LHCN-M2 (cell line): ENCODE measurements around the gene UGDH. TPM values are rescaled to one million over a fixed set of nuclear protein-coding genes. Genes with fewer than 3 reads are reported as not detected.
A peak's percentile ranks its signal among the peaks of the same experiment; 100 is the strongest.
"Not testable (repeated sequence)": the region's sequence is repeated elsewhere in the genome, so short reads cannot be mapped to it uniquely, and the experiment has no call there.

Source experiments
- DNase-seq: peaks from one replicate; pipeline ENCODE4 v3.0.0-alpha.2; 2012; ENCODE audit warnings: low read depth
- total RNA-seq: library from RNA; depleted of rRNA; stranded (reverse); fragments of >200 nt; gene quantifications from 2 replicates; pipeline ENCODE4 v1.2.3, GENCODE V29; 2014

The UGDH gene
- total RNA-seq, 1 experiment from 2014 or later = 114 TPM

DNA sequence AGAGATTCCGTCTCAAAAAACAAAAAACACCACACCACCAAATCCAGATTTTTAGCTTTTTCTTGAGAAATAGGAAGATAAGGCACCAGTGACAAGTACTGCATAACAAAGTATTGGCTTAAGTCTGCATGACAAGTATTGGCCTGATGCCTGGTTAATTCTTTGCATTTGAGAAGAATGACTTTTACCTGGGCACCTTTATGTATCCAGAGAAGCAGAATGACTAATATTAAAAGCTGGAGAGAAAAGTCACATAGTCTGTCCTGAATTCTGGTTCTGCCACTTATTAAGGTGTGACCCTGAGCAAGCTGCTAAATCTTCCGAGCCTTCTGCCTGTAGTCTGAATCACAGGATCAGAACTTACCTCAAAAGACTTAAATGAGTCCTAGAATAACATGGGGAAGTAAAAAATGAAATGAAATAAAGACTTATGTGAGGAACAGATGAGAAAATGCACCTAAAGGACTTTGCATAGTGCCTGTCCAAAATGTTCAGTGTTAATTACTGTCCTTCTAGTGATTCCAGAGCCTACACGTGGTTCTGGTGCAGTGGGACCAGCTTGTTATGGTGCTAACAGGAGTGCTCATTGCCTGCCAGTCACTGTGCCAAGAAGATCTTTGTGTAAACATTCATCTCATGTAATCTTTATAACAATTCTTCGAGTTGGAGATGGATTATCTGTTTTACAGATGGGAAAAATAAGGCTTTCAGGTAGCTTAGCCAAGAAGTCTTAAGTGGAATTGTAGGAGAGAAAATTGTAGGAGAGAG lies 31.6 kb downstream of the UGDH start:
- DNase-seq = no peak

DNA sequence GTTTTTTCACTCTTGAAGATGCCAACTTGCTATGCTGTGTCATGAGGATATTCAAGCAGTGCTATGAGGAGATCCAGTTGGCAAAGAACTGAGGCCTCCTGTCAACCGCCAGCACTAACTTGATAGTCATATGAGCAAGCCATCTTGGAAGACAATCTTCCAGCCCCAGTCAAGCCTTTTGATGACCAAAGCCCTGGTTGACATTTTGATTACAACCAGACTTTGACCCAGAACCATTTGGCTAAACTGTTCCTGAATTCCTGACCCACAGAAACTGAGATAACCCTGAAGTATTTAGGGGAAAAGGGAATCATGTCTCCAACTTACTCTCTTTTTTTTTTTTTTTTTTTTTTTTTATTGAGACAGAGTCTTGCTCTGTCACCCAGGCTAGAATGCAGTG lies 32.9 kb downstream of the UGDH start:
- no peak for DNase-seq

DNA sequence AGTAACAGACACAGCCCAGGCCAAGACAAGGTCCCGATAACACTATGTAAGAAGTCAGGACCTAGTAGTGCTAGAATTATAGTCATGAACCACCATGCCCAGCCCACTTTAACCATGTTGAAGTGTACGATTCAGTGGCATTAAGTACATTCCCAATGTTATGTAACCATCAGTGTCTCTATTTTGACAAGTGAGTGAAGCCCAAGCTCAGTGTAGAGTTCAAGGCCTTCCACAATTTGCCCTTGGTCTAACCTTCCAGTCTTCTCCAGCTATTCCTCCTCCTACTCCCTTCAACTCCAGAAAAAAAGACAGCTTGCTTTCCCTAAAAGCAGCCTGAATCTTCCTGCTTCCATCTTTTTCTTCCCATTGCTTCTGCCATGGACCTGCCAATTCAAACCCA lies 36.9 kb downstream of the UGDH start:
- no peak for DNase-seq

DNA sequence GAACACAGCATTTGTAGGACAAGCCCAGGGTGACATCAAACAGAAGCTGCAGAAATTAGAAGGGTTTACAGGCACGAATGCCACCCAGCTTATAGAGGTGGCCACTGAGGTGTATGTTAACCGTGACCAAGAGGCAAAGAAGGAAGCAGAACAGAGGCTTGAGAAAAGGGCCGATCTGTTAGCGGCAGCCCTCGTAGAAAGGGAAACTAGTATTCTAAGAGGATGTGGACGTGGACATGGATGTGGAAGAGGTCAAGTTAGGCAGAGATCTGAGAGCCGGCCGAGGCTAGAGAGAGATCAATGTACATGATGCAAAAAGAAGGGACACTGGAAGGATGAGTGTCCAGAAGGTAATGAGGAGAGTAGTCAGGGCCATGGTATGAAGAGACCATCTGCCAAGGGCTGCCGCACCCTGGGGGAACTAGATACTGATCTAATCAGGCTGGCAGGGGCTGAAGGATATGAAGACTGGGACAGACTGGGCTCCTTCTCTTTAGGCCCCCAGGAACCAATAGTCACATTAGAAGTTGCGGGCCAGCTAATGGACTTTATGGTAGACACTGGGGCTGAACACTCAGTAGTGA lies 40.9 kb downstream of the UGDH start:
- DNase-seq = no peak

DNA sequence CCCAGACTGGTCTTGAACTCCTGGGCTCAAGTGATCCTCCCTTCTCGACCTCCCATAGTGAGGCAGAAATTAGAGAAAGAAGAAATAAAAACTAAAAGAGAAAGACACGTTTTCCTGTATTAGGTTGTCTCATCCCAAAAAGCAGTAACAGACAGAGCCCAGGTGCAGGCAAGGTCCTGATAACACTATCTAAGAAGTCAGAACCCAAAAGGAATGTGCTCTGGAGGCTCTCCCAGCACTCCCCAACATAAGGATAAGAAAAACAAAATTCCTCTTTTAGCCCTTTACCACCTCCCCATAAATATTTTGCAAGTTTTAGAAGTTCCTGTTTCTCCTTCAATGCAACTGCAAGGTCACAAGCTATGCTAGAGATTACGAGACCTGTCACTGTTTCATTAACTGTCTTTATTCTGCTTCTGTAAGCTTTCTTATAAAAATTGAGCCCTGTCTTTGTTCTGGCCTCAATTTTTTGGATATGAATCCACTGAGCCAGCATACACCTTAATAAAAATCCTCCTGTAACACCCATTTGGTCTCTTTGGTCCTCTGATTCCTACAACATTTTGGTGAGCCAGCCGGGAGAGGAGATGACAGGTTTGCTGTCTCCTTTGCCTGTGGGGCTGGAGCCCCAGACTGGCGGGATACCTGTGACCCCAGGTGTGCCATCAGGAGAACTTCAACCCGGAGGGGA lies 42.5 kb downstream of the UGDH start:
- no peak for DNase-seq

DNA sequence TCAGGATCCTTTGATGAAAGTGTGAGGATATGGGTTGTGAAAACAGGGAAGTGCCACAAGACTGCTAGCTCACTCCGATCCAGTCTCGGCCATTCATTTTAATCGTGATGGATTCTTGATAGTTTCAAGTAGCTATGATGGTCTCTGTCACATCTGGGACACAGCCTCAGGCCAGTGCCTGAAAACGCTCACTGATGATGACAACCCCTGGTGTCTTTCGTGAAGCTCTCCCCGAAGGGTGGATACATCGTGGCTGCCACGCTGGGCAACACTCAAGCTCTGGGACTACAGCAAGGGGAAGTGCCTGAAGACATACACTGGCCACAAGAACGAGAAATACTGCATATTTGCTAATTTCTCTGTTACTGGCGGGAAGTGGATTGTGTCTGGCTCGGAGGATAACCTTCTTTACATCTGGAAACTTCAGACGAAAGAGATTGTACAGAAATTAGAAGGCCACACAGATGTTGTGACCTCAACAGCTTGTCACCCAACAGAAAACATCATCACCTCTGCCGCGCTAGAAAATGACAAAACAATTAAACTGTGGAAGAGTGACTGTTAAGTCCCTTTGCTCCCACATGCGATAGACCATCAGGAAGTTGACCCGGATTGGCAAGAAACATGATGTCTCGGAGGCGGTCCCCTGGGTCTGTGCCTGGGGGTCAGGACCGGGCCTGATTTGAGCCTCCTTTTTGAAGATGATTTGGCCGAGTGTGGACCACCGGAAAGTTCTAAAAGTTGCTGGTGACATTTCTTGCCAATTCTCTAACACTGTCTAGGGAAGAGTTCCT lies 46.1 kb downstream of the UGDH start:
- no peak for DNase-seq

DNA sequence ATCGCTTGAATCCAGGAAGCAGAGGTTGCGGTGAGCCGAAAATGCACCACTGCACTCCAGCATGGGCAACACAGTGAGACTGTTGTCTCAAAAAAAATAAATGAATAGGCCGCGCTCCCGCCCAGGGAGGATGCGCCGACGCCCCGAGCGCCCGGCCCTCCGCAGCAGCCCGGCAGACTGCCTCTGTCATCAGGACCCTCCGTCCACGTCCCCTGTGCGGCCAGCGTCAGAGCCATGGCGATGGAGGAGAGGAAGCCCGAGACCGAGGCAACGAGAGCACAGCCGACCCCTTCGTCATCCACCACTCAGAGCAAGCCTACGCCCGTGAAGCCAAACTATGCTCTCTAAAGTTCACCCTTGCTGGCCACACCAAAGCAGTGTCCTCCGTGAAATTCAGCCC lies 47.0 kb downstream of the UGDH start:
- DNase-seq = no peak

DNA sequence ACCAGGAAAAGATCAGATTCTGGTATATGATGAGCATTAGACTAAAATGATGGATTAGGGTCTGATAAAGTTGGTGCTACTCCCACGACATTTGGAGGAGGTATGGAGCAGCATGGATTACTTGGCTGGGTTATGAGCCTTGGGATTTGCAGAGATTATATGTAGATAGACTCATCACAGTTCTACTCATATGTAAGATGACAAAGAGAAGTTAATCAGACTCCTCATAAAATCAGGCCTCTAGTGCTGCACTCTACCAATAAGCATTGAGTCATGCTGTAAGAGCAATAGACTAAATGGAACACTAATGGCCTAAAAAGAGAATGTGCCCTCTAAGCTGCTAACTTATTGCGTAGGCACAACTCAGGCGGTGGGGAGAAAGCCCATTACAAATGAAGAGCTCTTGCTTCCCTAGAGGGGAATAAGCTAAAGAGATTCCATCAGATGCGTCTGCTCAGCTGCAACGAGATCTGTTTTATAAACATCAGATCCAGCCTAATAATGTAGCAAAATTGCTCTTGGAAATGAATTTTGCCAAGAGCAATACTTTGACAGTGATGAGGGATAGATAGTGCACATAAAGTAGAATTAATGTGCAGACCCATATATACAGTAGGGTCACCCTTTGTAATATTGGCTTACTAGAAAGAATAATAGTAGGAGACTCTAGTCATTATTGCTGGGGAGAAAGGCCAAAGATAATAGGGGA lies 50.9 kb downstream of the UGDH start:
- DNase-seq = no peak

DNA sequence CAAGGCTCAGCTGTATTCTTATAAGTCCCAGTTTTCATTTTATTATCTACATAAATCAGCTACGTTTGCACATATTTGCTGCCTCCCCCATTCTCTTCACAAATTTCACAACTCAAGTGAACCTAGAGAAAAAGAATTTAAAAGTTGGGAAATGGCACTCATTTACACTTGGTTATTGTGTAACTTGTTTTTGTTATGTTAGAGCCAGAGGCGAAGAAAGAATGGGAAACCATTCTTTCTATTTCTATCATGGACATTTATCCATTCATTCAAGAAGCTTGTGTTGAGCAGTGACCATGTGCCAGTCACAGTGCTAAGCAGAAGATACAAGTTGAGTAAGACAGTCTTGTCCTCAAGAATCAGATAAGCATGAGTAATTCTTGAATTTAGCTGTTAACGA lies 54.8 kb downstream of the UGDH start:
- DNase-seq = no peak

DNA sequence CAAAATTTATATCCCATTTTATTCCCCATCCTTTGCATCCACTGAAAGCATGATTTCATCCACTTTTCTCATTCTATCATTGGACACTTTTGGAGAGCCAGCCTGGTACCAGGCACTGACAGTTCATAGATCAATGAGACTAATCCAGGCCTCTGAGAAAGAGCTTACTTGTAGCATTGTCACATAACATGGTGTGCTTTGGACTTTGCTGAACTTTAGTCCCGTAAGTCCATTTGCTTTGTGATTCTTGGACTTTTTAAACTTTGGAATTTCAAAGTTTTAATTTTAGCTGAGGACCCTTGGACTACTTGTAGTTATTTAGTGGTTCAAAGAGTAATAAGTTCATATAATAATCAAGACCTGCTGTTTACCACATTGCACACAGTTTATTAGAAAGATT lies 56.8 kb downstream of the UGDH start:
- no peak for DNase-seq

DNA sequence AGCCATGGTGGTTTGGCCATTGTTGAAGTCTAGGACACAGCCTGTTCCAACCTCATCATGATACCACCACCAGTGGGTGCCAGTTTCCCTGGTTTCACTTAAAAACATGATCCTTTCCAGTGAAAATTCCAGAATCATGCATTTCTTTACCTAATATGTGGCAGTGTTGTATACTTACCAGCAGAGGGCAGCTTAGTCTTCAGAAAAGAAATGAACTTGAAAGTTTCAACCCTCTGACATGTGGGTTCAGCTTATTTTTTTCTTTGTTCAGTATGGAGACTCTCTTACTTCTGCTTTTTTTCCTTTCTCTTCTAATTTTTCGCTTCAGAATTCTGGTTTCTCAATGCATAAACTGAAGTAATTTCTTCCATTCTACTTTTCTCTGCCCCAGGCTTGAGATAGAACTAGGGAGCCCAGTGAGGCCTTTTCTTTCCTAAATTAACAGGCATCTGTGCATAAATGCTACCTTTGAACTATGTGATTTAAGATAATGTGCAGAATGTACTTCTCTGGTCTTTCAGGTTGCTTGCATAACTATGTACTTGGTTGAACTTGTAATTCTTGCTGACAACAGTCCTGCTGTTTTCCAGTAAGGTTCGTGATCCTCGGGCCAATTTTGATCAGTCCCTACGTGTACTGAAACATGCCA lies 57.7 kb downstream of the UGDH start:
- peak; percentile 91 for DNase-seq

DNA sequence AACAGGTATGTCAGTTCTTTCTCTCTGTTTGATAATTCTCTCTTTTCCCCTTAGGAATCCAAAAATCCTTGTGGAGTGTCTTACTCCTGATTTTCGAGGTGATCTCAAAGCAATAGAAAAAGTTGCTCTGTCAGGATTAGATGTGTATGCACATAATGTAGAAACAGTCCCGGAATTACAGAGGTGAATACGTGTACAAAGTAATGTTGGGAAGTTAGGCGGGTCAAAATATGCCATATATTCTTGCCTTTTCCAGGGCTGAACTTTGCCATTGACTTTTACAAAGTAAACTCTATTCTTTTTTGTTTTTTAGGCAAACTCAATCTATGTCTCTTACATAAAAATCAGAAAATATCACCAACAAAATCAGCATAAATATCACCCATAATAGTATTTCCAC lies 59.8 kb downstream of the UGDH start:
- DNase-seq = no peak

DNA sequence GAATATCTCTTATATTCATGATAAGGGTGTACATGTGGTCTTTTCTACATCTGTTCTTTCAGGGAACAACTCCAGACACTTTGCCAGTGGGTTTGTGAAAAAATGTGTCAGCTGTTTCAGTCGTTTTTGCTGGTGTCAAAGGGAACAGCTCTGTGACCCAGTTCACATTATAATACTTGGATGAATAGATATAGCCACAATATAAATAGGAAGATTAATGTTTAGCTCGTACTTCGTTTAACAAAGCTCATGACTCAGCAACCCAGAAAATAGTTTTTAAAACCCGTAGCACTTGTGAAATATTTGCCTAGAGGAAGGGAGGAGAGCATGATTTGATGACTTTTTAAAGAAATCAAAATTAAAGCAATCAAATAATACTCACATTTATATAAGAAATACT lies 60.5 kb downstream of the UGDH start:
- peak; percentile 82 for DNase-seq

DNA sequence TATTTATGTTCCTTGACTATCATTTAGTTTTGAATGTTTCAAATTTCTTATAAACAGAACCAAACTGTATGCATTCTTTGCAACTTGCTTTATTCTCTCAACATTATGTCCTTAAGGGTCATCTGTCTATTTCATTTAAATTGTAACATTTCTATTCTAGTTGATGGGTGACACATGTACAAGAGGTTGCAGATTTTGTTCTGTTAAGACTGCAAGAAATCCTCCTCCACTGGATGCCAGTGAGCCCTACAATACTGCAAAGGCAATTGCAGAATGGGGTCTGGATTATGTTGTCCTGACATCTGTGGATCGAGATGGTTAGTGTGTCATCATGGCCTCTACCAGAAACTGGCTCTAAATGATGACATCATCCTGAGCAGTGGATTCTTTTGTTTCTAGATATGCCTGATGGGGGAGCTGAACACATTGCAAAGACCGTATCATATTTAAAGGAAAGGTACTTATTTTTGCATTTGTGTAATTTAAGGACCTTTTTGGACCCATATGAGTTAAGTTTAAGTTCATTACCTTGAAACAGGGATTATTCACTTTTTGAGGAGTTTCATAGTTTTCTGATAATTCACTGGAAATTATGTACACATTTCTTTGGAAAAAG lies 62.2 kb downstream of the UGDH start:
- DNase-seq = peak; percentile 91

DNA sequence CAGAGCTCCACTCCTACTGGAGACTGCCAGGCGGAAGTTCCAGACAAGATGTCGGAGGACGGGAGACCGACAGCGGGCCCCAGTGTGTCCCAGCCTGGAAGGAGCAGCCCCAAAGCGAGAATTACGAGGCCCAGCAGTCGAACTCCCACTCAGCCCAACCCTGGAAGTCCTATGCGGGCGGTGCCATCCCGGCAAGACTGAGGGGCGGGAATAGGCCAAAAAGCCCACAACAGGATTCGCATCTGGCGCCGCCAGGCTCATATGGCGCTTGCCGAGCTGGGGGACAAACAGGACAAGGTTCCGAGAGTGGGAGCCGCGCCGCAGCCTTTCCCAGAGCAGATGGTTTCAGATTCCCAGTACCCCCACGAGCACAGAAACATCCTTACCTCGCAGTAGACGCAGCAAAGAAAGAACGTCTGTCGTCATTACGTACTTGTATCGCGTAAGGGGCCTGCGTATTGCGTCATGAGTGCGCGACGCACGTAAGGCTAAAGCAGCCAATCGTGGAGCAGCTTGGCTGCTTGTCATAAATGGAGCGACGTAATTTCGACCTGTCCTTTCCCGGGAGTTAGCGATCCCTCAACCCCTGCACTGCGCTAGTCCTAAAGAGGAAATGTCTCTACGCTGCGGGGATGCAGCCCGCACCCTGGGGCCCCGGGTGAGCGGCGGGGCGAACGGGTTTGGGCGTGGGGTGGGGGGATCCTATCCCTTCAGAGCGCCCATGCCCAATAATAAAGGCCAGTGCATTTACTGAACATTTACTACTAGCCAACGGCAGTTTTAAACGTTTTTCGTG lies 68.5 kb downstream of the UGDH start, which contains the start of the genes LIAS and RPL9:
LIAS (plus strand) TSS at position 552 of the 796 bp plus-strand sequence; CDS start at position 614, 62 bp downstream.
RPL9 (minus strand) TSS at position 418 of the 796 bp plus-strand sequence. CDS start 483 bp downstream, outside the sequence.
- DNase-seq = peak; percentile 98

DNA sequence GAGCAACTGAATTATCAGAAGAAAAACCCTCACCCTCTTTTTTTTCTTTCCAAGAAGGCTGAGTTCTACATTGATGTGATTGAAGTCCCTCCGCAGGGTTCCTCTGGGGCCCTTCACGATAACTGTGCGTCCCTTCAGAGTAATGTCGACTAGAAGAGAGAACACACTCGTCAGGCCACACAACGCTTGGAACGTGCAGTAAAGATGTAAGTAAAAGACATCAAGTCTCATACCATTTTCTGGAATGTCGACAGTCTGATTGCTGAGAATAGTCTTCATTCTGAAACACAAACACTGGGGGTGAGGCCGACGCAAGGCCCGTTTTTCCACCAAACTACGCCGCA lies 69.1 kb downstream of the UGDH start:
- not testable (repeated sequence) for DNase-seq

DNA sequence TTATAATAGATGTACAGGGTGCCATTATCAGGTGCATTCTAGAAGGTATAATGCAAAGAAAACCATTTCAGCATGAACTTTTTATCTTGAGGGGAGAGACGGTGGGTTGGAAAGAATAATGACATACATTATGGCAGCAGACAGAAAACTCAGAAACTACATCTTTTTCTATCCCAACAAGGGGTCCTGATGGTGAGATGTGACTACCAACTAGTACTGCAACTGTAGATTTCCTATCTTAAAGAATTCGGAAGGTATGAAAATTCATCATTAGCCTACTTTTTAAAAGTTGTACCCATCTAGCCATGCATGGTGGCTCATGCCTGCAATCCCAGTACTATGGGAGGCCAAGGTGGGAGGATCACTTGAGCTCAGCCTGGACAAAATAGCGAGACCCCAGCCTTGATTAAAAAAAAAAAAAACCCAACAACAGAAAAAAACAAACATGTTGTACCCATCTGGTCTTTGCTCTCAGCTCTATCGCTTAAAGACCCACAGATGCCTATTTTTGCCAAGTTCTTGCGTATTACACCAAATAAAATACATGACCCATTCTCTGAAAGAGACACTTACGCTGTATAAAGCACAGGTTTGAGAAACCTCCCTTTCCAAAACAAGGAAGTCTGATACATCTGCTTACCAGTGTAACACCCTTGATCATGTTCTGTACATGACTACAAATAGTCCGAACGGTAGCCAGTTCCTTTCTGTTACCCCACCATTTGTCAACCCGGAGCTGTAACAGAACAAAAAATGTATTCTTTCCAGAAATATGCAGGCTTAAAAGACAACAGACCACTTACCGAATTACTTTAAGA lies 70.1 kb downstream of the UGDH start:
- no peak for DNase-seq

DNA sequence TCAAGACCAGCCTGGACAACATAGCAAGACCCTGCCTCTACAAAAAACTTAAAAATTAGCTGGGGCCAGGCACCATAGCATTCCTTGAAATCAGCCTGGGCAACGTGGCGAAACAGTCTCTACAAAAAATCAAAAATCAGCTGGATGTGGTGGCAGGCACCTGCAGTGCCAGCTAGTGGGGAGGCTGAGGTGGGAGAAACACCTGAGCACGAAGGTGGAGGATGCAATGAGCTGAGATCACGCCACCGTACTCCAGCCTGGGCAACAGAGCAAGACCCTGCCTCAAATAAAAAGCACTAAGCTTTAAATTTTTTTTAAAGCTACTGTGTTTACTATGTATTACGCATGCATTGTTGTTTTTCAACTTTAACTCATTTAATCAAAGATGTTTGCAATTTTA lies 71.8 kb downstream of the UGDH start:
- DNase-seq = no peak

DNA sequence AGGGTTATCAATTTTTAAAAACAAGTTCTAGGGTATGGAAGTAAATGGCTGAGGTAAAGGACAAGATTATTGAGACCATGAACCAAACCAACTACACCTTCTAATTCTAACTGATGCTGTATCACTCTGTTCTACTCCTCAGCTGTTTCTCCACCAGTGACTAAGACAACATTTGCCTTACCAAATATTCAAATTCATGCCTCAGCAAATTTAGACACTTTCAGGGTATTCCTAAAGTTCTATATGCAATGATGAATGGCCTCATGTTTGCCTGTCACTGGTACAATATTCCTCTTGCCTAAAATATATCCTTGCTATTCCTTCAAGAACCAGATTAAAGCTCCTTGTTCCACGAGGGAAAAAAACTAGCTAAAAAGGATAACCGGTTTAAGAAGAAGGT lies 73.5 kb downstream of the UGDH start:
- DNase-seq = no peak
